SK-N-MC (cell line): ENCODE data around the gene POLD2.

Source experiments
- EZH2 ChIP-seq: fragments of 200-600 bp; sonication (generic); IDR thresholded peaks from one replicate; pipeline ENCODE4 v1.6.1; 2017; ENCODE audit warnings: antibody characterized with exemption
- POLR2AphosphoS5 ChIP-seq: IDR thresholded peaks from 2 replicates; pipeline ENCODE4 v1.6.1; 2012; ENCODE audit warnings: mild to moderate bottlenecking, low read depth, low read length, borderline replicate concordance

DNA sequence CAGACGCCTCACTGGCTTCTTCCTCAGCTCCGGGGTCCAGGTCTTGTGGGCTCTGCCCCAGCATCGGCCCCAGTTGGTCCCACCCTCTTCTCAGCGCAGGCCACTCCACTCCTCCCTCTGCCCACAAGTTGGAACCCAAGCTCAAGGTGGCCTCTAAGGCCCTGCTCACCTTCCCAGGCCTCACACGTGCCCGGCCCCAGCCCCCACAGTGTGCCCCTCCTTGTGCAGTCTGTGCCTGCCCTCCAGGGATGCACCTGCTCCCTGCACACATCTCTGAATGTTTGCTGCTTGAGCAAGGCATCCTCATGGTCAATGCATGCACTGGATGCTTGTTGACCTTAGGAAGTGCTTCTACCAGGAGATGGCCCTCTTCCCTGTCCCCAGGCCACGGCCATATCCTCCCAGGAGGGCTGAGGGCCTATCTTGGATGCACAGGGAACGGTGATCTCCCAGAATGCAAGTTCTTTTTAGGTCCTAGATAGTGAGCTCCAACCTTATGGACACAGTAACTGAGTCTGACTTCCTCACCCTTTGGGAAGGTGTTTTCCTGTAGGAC, 26.9 kb downstream of the POLD2 start:
- TF ChIP-seq POLR2AphosphoS5 (no peak), EZH2 (no peak)
